ENCODE results near the gene C17orf50.

DNA sequence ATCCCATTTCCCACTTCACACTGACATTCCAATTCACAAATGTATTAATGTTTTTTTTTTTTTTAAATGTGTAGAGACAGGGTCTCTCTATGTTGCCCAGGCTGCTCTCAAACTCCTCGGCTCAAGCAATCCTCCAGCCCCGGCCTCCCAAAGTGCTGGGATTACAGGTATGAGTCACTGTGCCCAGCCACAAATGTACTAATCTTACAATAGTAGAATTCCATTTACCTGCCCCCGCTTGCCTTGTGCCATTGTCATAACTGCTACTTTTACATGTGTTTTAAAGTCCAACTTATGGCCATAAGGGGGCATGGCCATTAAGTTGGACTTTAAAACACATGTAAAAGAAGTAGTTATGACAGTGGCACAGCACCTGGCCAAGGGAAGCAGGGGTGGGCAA lies 30.2 kb downstream of the C17orf50 start:
- TF ChIP-seq POLR2A (IDR thresholded peaks at IDR 0.05) (no peak), POLR2AphosphoS5 (IDR thresholded peaks at IDR 0.05) (no peak)
- TF ChIP-seq, protein P1, sequence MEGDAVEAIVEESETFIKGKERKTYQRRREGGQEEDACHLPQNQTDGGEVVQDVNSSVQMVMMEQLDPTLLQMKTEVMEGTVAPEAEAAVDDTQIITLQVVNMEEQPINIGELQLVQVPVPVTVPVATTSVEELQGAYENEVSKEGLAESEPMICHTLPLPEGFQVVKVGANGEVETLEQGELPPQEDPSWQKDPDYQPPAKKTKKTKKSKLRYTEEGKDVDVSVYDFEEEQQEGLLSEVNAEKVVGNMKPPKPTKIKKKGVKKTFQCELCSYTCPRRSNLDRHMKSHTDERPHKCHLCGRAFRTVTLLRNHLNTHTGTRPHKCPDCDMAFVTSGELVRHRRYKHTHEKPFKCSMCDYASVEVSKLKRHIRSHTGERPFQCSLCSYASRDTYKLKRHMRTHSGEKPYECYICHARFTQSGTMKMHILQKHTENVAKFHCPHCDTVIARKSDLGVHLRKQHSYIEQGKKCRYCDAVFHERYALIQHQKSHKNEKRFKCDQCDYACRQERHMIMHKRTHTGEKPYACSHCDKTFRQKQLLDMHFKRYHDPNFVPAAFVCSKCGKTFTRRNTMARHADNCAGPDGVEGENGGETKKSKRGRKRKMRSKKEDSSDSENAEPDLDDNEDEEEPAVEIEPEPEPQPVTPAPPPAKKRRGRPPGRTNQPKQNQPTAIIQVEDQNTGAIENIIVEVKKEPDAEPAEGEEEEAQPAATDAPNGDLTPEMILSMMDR (IDR thresholded peaks at IDR 0.05 in 8 of 11, conservative IDR thresholded peaks at IDR 0.05 in 3 of 11): no peak

All from spleen (tissue), 7 donors.